GM12878 (cell line): ENCODE results near the gene ISM1.
A peak's percentile ranks its signal among the peaks of the same experiment; 100 is the strongest.

ENCODE experiments used
- ATF2 ChIP-seq: IDR thresholded peaks from 2 replicates; pipeline ENCODE4 v1.6.1; 2012; ENCODE audit warnings: low read length, inconsistent platforms
- ATF3 ChIP-seq: IDR thresholded peaks from 2 replicates; pipeline ENCODE4 v1.6.1; 2011; ENCODE audit warnings: low read depth, mild to moderate bottlenecking, low read length, moderate library complexity, borderline replicate concordance; ENCODE audit errors: extremely low read depth
- BHLHE40 ChIP-seq, 2 experiments: fragments of 450-650 bp in 1 of 2; IDR thresholded peaks; 2 replicates each; pipeline ENCODE4 v1.6.1; 2011 to 2017; ENCODE audit warnings: low read depth in 2 of 2, borderline replicate concordance in 1 of 2, improper control_type of control experiment in 1 of 2, low read length in 1 of 2, mild to moderate bottlenecking in 1 of 2
- CEBPB ChIP-seq, 2 experiments: fragments of 150-350 bp in 1 of 2; IDR thresholded peaks; 2 replicates each; pipeline ENCODE4 v1.6.1; 2012 to 2014; ENCODE audit warnings: low read depth in 2 of 2, low read length in 2 of 2, borderline replicate concordance in 1 of 2, inconsistent platforms in 1 of 2
- CTCF ChIP-seq, 3 experiments: IDR thresholded peaks in 2 of 3; conservative IDR thresholded peaks in 1 of 3; 2 replicates each; pipeline ENCODE4 v1.5.1; 2011; ENCODE audit warnings: low read depth in 3 of 3, low read length in 3 of 3, mild to moderate bottlenecking in 3 of 3, control low read depth in 2 of 3, moderate library complexity in 2 of 3, inconsistent platforms in 1 of 3, mixed read lengths in 1 of 3; ENCODE audit not compliant: control insufficient read depth in 2 of 3, insufficient read depth in 1 of 3; ENCODE audit errors: extremely low read depth in 1 of 3
- EZH2 ChIP-seq: IDR thresholded peaks from 2 replicates; pipeline ENCODE4 v1.6.1; 2012; ENCODE audit warnings: low read depth, mild to moderate bottlenecking, control low read depth, inconsistent platforms, low read length, borderline replicate concordance; ENCODE audit not compliant: control insufficient read depth
- FOXM1 ChIP-seq: IDR thresholded peaks from 2 replicates; pipeline ENCODE4 v1.6.1; 2012; ENCODE audit warnings: low read depth, mild to moderate bottlenecking, inconsistent platforms, low read length, moderate library complexity
- JUNB ChIP-seq: IDR thresholded peaks from 2 replicates; pipeline ENCODE4 v1.6.1; 2016; ENCODE audit warnings: antibody characterized with exemption, mild to moderate bottlenecking
- NFYB ChIP-seq: IDR thresholded peaks from 2 replicates; pipeline ENCODE4 v1.6.1; 2011; ENCODE audit warnings: low read depth, mild to moderate bottlenecking, low read length, improper control_type of control experiment, moderate library complexity; ENCODE audit not compliant: insufficient read depth
- POLR2AphosphoS5 ChIP-seq: IDR thresholded peaks from 2 replicates; pipeline ENCODE4 v1.6.1; 2011; ENCODE audit warnings: mild to moderate bottlenecking, low read length, inconsistent platforms
- REST ChIP-seq: IDR thresholded peaks from 2 replicates; pipeline ENCODE4 v1.6.1; 2012; ENCODE audit warnings: mild to moderate bottlenecking, low read depth, low read length
- USF1 ChIP-seq: IDR thresholded peaks from 2 replicates; pipeline ENCODE4 v1.6.1; 2011; ENCODE audit warnings: borderline replicate concordance, low read depth, mild to moderate bottlenecking, moderate library complexity, mixed read lengths, low read length; ENCODE audit not compliant: insufficient read depth; ENCODE audit errors: extremely low read length
- YBX1 ChIP-seq: fragments of 450-650 bp; IDR thresholded peaks from 2 replicates; pipeline ENCODE4 v1.6.1; 2016; ENCODE audit warnings: antibody characterized with exemption
- ZBED1 ChIP-seq: IDR thresholded peaks from 2 replicates; pipeline ENCODE4 v1.6.1; 2016; ENCODE audit warnings: borderline replicate concordance

- TF ChIP-seq POLR2AphosphoS5 (no peak), CTCF (IDR thresholded peaks at IDR 0.05 in 2 of 3, conservative IDR thresholded peaks at IDR 0.05 in 1 of 3; ENCODE audit: control insufficient read depth in 2 of 3, extremely low read depth in 1 of 3, insufficient read depth in 1 of 3, low read depth in 3 of 3, low read length in 3 of 3) (no peak), FOXM1 (no peak), CEBPB (IDR thresholded peaks at IDR 0.05; ENCODE audit: borderline replicate concordance in 1 of 2, low read depth in 2 of 2, low read length in 2 of 2) (no peak), ATF3 (peak; percentile 20; the same call in 1 of the 2 replicates), YBX1 (no peak), ZBED1 (no peak), EZH2 (no peak), ATF2 (no peak), JUNB (no peak), USF1 (no peak), REST (no peak), NFYB (0 out of 2 replicates have a peak, but pooled peaks have one; percentile 18), BHLHE40 (IDR thresholded peaks at IDR 0.05; ENCODE audit: borderline replicate concordance in 1 of 2, low read depth in 2 of 2, low read length in 1 of 2) (no peak)
Observed at GRCh38 chr20:13265941-13266340, 44.9 kb downstream of the ISM1 start.
